22Rv1 (cell line): ENCODE results near the gene CFAP61.
"Not testable (repeated sequence)": the region's sequence is repeated elsewhere in the genome, so short reads cannot be mapped to it uniquely, and the experiment has no call there.

Source experiments
- H3K27ac ChIP-seq: fragments of 450-650 bp; 2 replicates; pipeline ENCODE4 v1.5.1; 2017
- CTCF ChIP-seq: fragments of 450-650 bp; IDR thresholded peaks from 2 replicates; pipeline ENCODE4 v1.5.1; 2017; ENCODE audit warnings: mild to moderate bottlenecking
- ZFX ChIP-seq: fragments of 450-650 bp; IDR thresholded peaks from 2 replicates; pipeline ENCODE4 v1.6.1; 2017; ENCODE audit warnings: antibody characterized with exemption, borderline replicate concordance

Gene CFAP61

GRCh38 chr20:20229595-20229994, 177.3 kb downstream of the CFAP61 start:
- no peak overlapping the region for H3K27ac ChIP-seq
- TF ChIP-seq CTCF: no peak

- TF ChIP-seq ZFX: no peak
- TF ChIP-seq CTCF: no peak
- H3K27ac ChIP-seq: no peak overlapping the region
Measured at GRCh38 chr20:20230741-20231140, 178.4 kb downstream of the CFAP61 start.

- TF ChIP-seq CTCF (no peak), ZFX (no peak)
- H3K27ac ChIP-seq: no peak overlapping the region
Measured at GRCh38 chr20:20231528-20232298, 179.4 kb downstream of the CFAP61 start.

- TF ChIP-seq CTCF: no peak
- TF ChIP-seq ZFX: no peak
- no peak overlapping the region for H3K27ac ChIP-seq
Measured at GRCh38 chr20:20233041-20233514, 180.7 kb downstream of the CFAP61 start.

GRCh38 chr20:20235681-20236080, 183.3 kb downstream of the CFAP61 start:
- no peak overlapping the region for H3K27ac ChIP-seq
- TF ChIP-seq CTCF (no peak), ZFX (no peak)

GRCh38 chr20:20237093-20237959, 185.0 kb downstream of the CFAP61 start:
- peak; percentile 84 for TF ChIP-seq CTCF
- no peak for TF ChIP-seq ZFX

GRCh38 chr20:20241976-20242375, 189.6 kb downstream of the CFAP61 start:
- no peak overlapping the region for H3K27ac ChIP-seq
- TF ChIP-seq CTCF (no peak), ZFX (no peak)

More at GRCh38 chr20:20237093-20237959, 185.0 kb downstream of the CFAP61 start:
- no peak overlapping the region for H3K27ac ChIP-seq

GRCh38 chr20:20244384-20244783, 192.1 kb downstream of the CFAP61 start:
- H3K27ac ChIP-seq: not testable (repeated sequence)
